ENCODE results near the gene ANXA3. TPM values are rescaled to one million over a fixed set of nuclear protein-coding genes. Genes with fewer than 3 reads are reported as not detected.
A peak's percentile ranks its signal among the peaks of the same experiment; 100 is the strongest.

Gene ANXA3
- total and polyA plus RNA-seq, 2 experiments from 2014 or later, result 194 to 198 TPM

DNA sequence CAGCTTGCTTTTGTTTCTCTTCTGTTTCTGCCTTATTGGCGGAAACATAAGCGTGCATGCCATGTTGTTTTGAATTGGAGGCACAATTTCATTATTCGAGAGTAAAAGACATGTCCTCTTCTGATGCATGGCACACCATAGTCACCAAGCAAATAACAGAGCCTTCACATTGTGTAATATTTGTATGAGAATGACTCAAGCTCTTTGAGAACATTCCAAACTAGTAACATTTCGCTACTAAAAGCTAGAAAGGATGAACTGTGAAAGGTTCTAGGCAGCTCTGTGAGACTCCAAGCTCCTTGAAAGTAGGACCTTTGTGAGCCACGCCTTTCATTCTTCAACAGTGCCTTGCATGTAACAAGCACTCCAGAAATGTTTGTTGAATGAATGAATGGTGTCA, 9.2 kb upstream of the ANXA3 start:
- Histone ChIP-seq H3K9me3 (ENCODE audit: low read depth) (no peaks in the 10 kb centered on the region), H3K4me1 (ENCODE audit: insufficient read depth) (peaks cover 20% of the 10 kb centered on the region), H3K27ac (peak overlapping the region; percentile 48), H3K36me3 (replicated peaks; ENCODE audit: insufficient read depth, low read depth) (no peaks in the 10 kb centered on the region), H3K4me2 (no peak overlapping the region), H4K20me1 (ENCODE audit: insufficient read depth, poor library complexity, severe bottlenecking) (no peaks in the 10 kb centered on the region), H3K4me3 (no peak overlapping the region), H3K79me2 (no peaks in the 10 kb centered on the region), H3K27me3 (no peaks in the 10 kb centered on the region), H2AFZ (no peak overlapping the region), H3K9me2 (replicated peaks; ENCODE audit: insufficient read depth) (no peaks in the 10 kb centered on the region)
- TF ChIP-seq EZH2 (IDR thresholded peaks at IDR 0.05; ENCODE audit: borderline replicate concordance) (no peak), CTCF (IDR thresholded peaks at IDR 0.05; ENCODE audit: poor library complexity) (no peak), EZH2phosphoT487 (IDR thresholded peaks at IDR 0.05; ENCODE audit: low read depth, severe bottlenecking, unreplicated experiment) (no peak)
- WGBS (ENCODE audit: low lambda C conversion rate, missing lambda C conversion rate), result 94% methylated on average over 5 of the region's 5 CpGs
- no peak for DNase-seq (ENCODE audit: low spot score)

- Histone ChIP-seq H3K9me2 (replicated peaks; ENCODE audit: insufficient read depth) (no peaks in the 10 kb centered on the region), H4K20me1 (ENCODE audit: insufficient read depth, poor library complexity, severe bottlenecking) (no peaks in the 10 kb centered on the region), H3K36me3 (replicated peaks; ENCODE audit: insufficient read depth, low read depth) (no peaks in the 10 kb centered on the region), H3K4me1 (ENCODE audit: insufficient read depth) (peaks cover 20% of the 10 kb centered on the region), H3K79me2 (no peaks in the 10 kb centered on the region), H3K4me3 (no peak overlapping the region), H3K9me3 (ENCODE audit: low read depth) (no peaks in the 10 kb centered on the region), H3K27ac (peak overlapping the region; percentile 48), H2AFZ (no peak overlapping the region), H3K27me3 (no peaks in the 10 kb centered on the region), H3K4me2 (no peak overlapping the region)
- DNase-seq (ENCODE audit: low spot score), result no peak
- WGBS (ENCODE audit: low lambda C conversion rate, missing lambda C conversion rate), result 74% methylated on average over 2 of the region's 2 CpGs
- TF ChIP-seq CTCF (IDR thresholded peaks at IDR 0.05; ENCODE audit: poor library complexity), result no peak
- TF ChIP-seq EZH2phosphoT487 (IDR thresholded peaks at IDR 0.05; ENCODE audit: low read depth, severe bottlenecking, unreplicated experiment), result no peak
Measured at GRCh38 chr4:78543424-78544125, 8.0 kb upstream of the ANXA3 start.

DNA sequence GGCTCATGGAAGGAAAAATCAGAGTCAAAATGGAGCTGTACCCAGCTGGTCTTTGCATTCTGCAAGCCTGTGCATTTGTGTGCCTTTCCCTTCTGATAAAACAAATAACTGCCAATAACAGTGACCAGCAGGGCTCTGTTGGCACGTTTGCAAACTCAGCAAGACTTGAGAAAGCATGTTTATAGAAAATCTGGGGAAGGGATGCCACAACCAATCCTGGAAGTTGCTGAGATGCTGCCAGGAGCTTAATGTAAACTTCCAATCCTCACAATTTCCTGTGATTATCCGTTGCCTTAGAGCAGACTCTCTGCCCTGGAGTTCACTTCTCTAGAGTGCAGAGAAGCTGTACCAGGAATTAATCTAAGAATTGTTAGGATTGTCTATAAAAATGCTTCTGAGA, 6.9 kb upstream of the ANXA3 start:
- H3K9me3 ChIP-seq (ENCODE audit: low read depth), result no peaks in the 10 kb centered on the region
- no peaks in the 10 kb centered on the region for H3K36me3 ChIP-seq (replicated peaks; ENCODE audit: insufficient read depth, low read depth)
- H3K4me1 ChIP-seq (ENCODE audit: insufficient read depth), result peaks cover 20% of the 10 kb centered on the region
- no peak overlapping the region for H3K4me3 ChIP-seq
- TF ChIP-seq CTCF (IDR thresholded peaks at IDR 0.05; ENCODE audit: poor library complexity) (no peak), EZH2phosphoT487 (IDR thresholded peaks at IDR 0.05; ENCODE audit: low read depth, severe bottlenecking, unreplicated experiment) (no peak), EZH2 (IDR thresholded peaks at IDR 0.05; ENCODE audit: borderline replicate concordance) (no peak)
- no peak overlapping the region for H3K27ac ChIP-seq
- H2AFZ ChIP-seq, result no peak overlapping the region
- H3K27me3 ChIP-seq, result no peaks in the 10 kb centered on the region
- no peak for DNase-seq (ENCODE audit: low spot score)
- H3K4me2 ChIP-seq, result no peak overlapping the region
- no peaks in the 10 kb centered on the region for H4K20me1 ChIP-seq (ENCODE audit: insufficient read depth, poor library complexity, severe bottlenecking)
- no peaks in the 10 kb centered on the region for H3K9me2 ChIP-seq (replicated peaks; ENCODE audit: insufficient read depth)
- no peaks in the 10 kb centered on the region for H3K79me2 ChIP-seq
- WGBS (ENCODE audit: low lambda C conversion rate, missing lambda C conversion rate), result 25% methylated on average over 2 of the region's 2 CpGs

Data from hepatocyte (in vitro differentiated cells).